Thoracic aorta (tissue), 2 donors: Measurements from ENCODE around the gene VAX1. TPM values are rescaled to one million over a fixed set of nuclear protein-coding genes. Genes with fewer than 3 reads are reported as not detected.
A peak's percentile ranks its signal among the peaks of the same experiment; 100 is the strongest.

Experiments used
- ATAC-seq: fragments of 150-250 bp; one replicate; pipeline ENCODE4 v1.8.0; 2017; ENCODE audit warnings: low read depth; ENCODE audit not compliant: insufficient number of reproducible peaks, low FRiP score
- DNase-seq: peaks from one replicate; pipeline ENCODE4 v3.0.0-alpha.2; 2020; ENCODE audit warnings: low spot score
- H3K27ac ChIP-seq, 2 donors: fragments of 200-600 bp; sonication (generic); 1 replicate in 1 of 2; 2 replicates in 1 of 2; pipeline ENCODE4 v1.5.1; 2016; ENCODE audit warnings: mild to moderate bottlenecking in 2 of 2, moderate library complexity in 2 of 2
- H3K27me3 ChIP-seq: fragments of 200-600 bp; sonication (generic); replicated peaks from 2 replicates; pipeline ENCODE4 v1.6.0; 2016; ENCODE audit warnings: mild to moderate bottlenecking; ENCODE audit not compliant: insufficient read depth
- H3K36me3 ChIP-seq: fragments of 200-600 bp; sonication (generic); one replicate; pipeline ENCODE4 v1.5.1; 2016
- H3K4me1 ChIP-seq, 2 donors: fragments of 200-600 bp; sonication (generic); 1 replicate in 1 of 2; 2 replicates in 1 of 2; pipeline versions ENCODE4 v1.5.1 to v1.6.0; 2016; ENCODE audit warnings: low read depth in 2 of 2, mild to moderate bottlenecking in 1 of 2; ENCODE audit not compliant: control insufficient read depth in 1 of 2
- H3K4me3 ChIP-seq: fragments of 200-600 bp; sonication (generic); 2 replicates; pipeline ENCODE4 v1.5.1; 2016; ENCODE audit warnings: mild to moderate bottlenecking
- H3K9me3 ChIP-seq: fragments of 200-600 bp; sonication (generic); 2 replicates; pipeline ENCODE4 v1.5.1; 2016
- CTCF ChIP-seq: fragments of 200-600 bp; sonication (generic); IDR thresholded peaks from one replicate; pipeline ENCODE4 v1.5.1; 2019; ENCODE audit warnings: antibody characterized with exemption
- total RNA-seq, 2 donors: library from RNA; depleted of rRNA; stranded (reverse); fragments of >200 nt; gene quantifications; one replicate each; pipeline versions ENCODE4 v1.1.0 to v1.2.3, GENCODE V29; 2016

VAX1 gene
- total RNA-seq, 2 donors from 2014 or later, result not detected

GRCh38 chr10:117178190-117178589, 40.1 kb upstream of the VAX1 start:
- Histone ChIP-seq H3K9me3 (no peaks in the 10 kb centered on the region), H3K4me3 (no peak overlapping the region), H3K27ac (no peak overlapping the region), H3K4me1 (peaks cover 7 to 8% of the 10 kb centered on the region in 2 donors), H3K36me3 (no peaks in the 10 kb centered on the region), H3K27me3 (no peaks in the 10 kb centered on the region)
- no peak for ATAC-seq
- DNase-seq, result no peak
- TF ChIP-seq CTCF, result no peak

GRCh38 chr10:117175901-117176534, 37.9 kb upstream of the VAX1 start:
- Histone ChIP-seq H3K9me3 (no peaks in the 10 kb centered on the region), H3K4me3 (peak overlapping the region; percentile 71), H3K4me1 (peaks cover 7 to 8% of the 10 kb centered on the region in 2 donors), H3K36me3 (no peaks in the 10 kb centered on the region), H3K27me3 (no peaks in the 10 kb centered on the region), H3K27ac (no peak overlapping the region)
- ATAC-seq (no peak), DNase-seq (no peak)
- peak; percentile 53 for TF ChIP-seq CTCF

- Histone ChIP-seq H3K36me3 (no peaks in the 10 kb centered on the region), H3K4me3 (peak overlapping the region; percentile 71), H3K27ac (no peak overlapping the region), H3K9me3 (no peaks in the 10 kb centered on the region), H3K4me1 (peaks cover 7 to 8% of the 10 kb centered on the region in 2 donors), H3K27me3 (peaks cover 6% of the 10 kb centered on the region)
- DNase-seq, result no peak
- ATAC-seq, result no peak
- no peak for TF ChIP-seq CTCF
Observed at GRCh38 chr10:117175215-117175900, 37.3 kb upstream of the VAX1 start.

- TF ChIP-seq CTCF, result peak; percentile 79
- H3K9me3 ChIP-seq, result no peaks in the 10 kb centered on the region
- peaks cover 12% of the 10 kb centered on the region for H3K27me3 ChIP-seq
Observed at GRCh38 chr10:117174439-117175214, 36.6 kb upstream of the VAX1 start.

GRCh38 chr10:117170244-117170643, 32.2 kb upstream of the VAX1 start:
- no peak for TF ChIP-seq CTCF
- no peak for ATAC-seq
- H3K27me3 ChIP-seq, result peaks cover 20% of the 10 kb centered on the region

More at GRCh38 chr10:117174439-117175214, 36.6 kb upstream of the VAX1 start:
- H3K27ac ChIP-seq, result no peak overlapping the region
- H3K4me1 ChIP-seq, result peaks cover 7 to 8% of the 10 kb centered on the region in 2 donors
- DNase-seq (peak; percentile 33), ATAC-seq (no peak)
- H3K4me3 ChIP-seq, result peak overlapping the region; percentile 71
- no peaks in the 10 kb centered on the region for H3K36me3 ChIP-seq

More at GRCh38 chr10:117170244-117170643, 32.2 kb upstream of the VAX1 start:
- peaks cover 13 to 18% of the 10 kb centered on the region in 2 donors for H3K4me1 ChIP-seq
- H3K36me3 ChIP-seq, result no peaks in the 10 kb centered on the region
- DNase-seq, result no peak
- H3K27ac ChIP-seq, result no peak overlapping the region
- H3K4me3 ChIP-seq, result no peak overlapping the region
- H3K9me3 ChIP-seq, result no peaks in the 10 kb centered on the region
